ENCODE measurements around the gene PTGES3.

The PTGES3 gene

GRCh38 chr12:56716933-56717880, 29.1 kb upstream of the PTGES3 start:
- CTCF ChIA-PET, result no interaction called here
- POLR2A ChIA-PET, result interaction anchor here (1.4 to 7.1 kb wide), 4 partner anchors 9 to 81 kb away, joined by 5 to 53 read pairs (median 14); partner anchors contain the start of genes NACA and PTGES3
- no peak overlapping the region; the same call in 1 of the 2 replicates for H3K27ac ChIP-seq (ENCODE audit: extremely low read depth, low read depth, low read length)
- peaks cover 10% of the 10 kb centered on the region; the same call in 1 of the 2 replicates for H3K4me1 ChIP-seq (ENCODE audit: control insufficient read depth, insufficient read depth, low read length)
- H3K4me3 ChIP-seq (ENCODE audit: low read depth, low read length), result no peak overlapping the region
- TF ChIP-seq ZNF791 (tag by site-specific recombination; IDR thresholded peaks at IDR 0.05) (no peak), PATZ1 (tag by site-specific recombination; IDR thresholded peaks at IDR 0.05) (0 out of 2 replicates have a peak, but pooled peaks have one; percentile 19)
- H3K9me3 ChIP-seq (ENCODE audit: control insufficient read depth, insufficient read depth, low read depth, low read length), result no peaks in the 10 kb centered on the region
- H3K36me3 ChIP-seq (ENCODE audit: control insufficient read depth in 2 of 2, insufficient read depth in 1 of 2, low read length in 2 of 2), result peaks cover 42 to 86% of the 10 kb centered on the region in 2 experiments

- H3K4me3 ChIP-seq (ENCODE audit: low read depth, low read length), result no peak overlapping the region
- H3K9me3 ChIP-seq (ENCODE audit: control insufficient read depth, insufficient read depth, low read depth, low read length), result no peaks in the 10 kb centered on the region
- H3K36me3 ChIP-seq (ENCODE audit: control insufficient read depth in 2 of 2, insufficient read depth in 1 of 2, low read length in 2 of 2), result peaks cover 47 to 86% of the 10 kb centered on the region in 2 experiments
- peaks cover 6% of the 10 kb centered on the region; the same call in 1 of the 2 replicates for H3K4me1 ChIP-seq (ENCODE audit: control insufficient read depth, insufficient read depth, low read length)
- CTCF ChIA-PET, result no interaction called here
- H3K27ac ChIP-seq (ENCODE audit: extremely low read depth, low read depth, low read length), result no peak overlapping the region; the same call in 1 of the 2 replicates
- TF ChIP-seq ZNF571 (tag by site-specific recombination; IDR thresholded peaks at IDR 0.05), result no peak
- TF ChIP-seq SCRT1 (tag by site-specific recombination; IDR thresholded peaks at IDR 0.05; ENCODE audit: borderline replicate concordance), result 0 out of 2 replicates have a peak, but pooled peaks have one; percentile 28
- TF ChIP-seq SCRT2 (tag by site-specific recombination; IDR thresholded peaks at IDR 0.05), result peak; percentile 71
- POLR2A ChIA-PET, result interaction anchor here (1.4 to 7.1 kb wide), 3 partner anchors 9 to 80 kb away, joined by 6 to 53 read pairs (median 21); partner anchors contain the start of genes NACA and PTGES3
Measured at GRCh38 chr12:56716458-56716857, 28.4 kb upstream of the PTGES3 start.

DNA sequence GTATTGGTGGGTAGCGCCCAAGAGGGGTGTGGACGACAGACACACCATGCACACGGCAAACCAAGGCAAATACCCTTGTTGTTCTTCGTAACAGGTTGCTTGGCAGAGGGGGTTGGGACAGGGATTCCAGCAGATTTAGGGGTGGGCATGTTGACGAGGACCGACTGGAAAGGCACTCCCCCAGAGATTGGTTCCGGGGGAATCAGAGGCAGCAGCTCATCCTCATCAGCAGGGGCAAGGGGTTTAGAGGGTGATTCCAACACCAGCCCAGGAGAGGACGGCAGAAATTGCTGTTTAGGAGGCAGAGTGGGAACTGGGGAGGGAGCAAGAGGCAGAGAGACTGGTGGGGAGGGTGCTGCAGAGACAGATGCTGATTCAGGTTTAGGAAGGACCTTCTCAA, 27.7 kb upstream of the PTGES3 start:
- no peak for TF ChIP-seq BCL11B (tag by site-specific recombination; IDR thresholded peaks at IDR 0.05; ENCODE audit: low read depth)
- TF ChIP-seq ZNF837 (tag by site-specific recombination; IDR thresholded peaks at IDR 0.05), result no peak
- TF ChIP-seq, protein P1, sequence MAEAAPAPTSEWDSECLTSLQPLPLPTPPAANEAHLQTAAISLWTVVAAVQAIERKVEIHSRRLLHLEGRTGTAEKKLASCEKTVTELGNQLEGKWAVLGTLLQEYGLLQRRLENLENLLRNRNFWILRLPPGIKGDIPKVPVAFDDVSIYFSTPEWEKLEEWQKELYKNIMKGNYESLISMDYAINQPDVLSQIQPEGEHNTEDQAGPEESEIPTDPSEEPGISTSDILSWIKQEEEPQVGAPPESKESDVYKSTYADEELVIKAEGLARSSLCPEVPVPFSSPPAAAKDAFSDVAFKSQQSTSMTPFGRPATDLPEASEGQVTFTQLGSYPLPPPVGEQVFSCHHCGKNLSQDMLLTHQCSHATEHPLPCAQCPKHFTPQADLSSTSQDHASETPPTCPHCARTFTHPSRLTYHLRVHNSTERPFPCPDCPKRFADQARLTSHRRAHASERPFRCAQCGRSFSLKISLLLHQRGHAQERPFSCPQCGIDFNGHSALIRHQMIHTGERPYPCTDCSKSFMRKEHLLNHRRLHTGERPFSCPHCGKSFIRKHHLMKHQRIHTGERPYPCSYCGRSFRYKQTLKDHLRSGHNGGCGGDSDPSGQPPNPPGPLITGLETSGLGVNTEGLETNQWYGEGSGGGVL (tag by site-specific recombination; IDR thresholded peaks at IDR 0.05), result 0 out of 2 replicates have a peak, but pooled peaks have one; percentile 11
- TF ChIP-seq ZNF133 (tag by site-specific recombination; IDR thresholded peaks at IDR 0.05), result no peak
- peak; percentile 91 for TF ChIP-seq ZNF600 (tag by site-specific recombination; IDR thresholded peaks at IDR 0.05)

DNA sequence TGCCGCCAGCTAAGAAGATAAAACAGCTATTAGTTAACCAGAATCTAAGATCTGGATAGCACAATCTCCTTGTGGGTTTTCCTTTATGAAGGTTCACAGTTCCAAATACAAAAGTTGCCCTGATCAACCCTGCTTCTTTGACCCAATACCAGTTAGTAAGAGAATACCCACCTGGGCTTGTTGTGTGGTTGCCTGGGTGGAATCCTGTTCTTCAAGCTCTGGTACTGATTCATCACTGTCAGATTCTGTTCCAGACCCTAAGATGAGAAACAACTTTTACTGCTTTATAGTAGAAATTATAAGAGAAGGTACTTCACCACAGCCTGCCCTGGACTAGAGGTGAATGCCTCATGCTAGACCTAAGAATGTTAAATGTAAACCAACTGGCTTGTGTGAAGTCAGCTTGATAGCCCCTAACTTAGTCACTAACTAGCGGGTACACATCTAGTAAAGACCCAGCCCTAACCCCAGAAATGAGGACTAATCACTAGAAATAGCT, 26.4 kb upstream of the PTGES3 start:
- H3K4me3 ChIP-seq (ENCODE audit: low read depth, low read length), result no peak overlapping the region
- no peak for TF ChIP-seq BCL6B (tag by site-specific recombination; IDR thresholded peaks at IDR 0.05)
- no peak for TF ChIP-seq ELK4 (IDR thresholded peaks at IDR 0.05; ENCODE audit: borderline replicate concordance, low read depth, low read length)
- TF ChIP-seq ZEB2 (tag by site-specific recombination; IDR thresholded peaks at IDR 0.05), result no peak
- no peak for TF ChIP-seq ZNF211 (tag by site-specific recombination; IDR thresholded peaks at IDR 0.05; ENCODE audit: low read depth)
- H3K27ac ChIP-seq (ENCODE audit: extremely low read depth, low read depth, low read length), result no peak overlapping the region
- POLR2A ChIA-PET, result interaction anchor here (0.8 to 1.4 kb wide), 4 partner anchors 9 to 78 kb away, joined by 3 to 4 read pairs (median 3); partner anchors contain the start of gene NACA
- CTCF ChIA-PET, result interaction anchor here (0.6 kb wide), 1 partner anchor 598 kb away, joined by 3 read pairs; no protein-coding TSS in a partner anchor
- peaks cover 3% of the 10 kb centered on the region; the same call in 1 of the 2 replicates for H3K4me1 ChIP-seq (ENCODE audit: control insufficient read depth, insufficient read depth, low read length)
- no peaks in the 10 kb centered on the region for H3K9me3 ChIP-seq (ENCODE audit: control insufficient read depth, insufficient read depth, low read depth, low read length)
- peaks cover 33 to 70% of the 10 kb centered on the region in 2 experiments for H3K36me3 ChIP-seq (ENCODE audit: control insufficient read depth in 2 of 2, insufficient read depth in 1 of 2, low read length in 2 of 2)

More for the DNA sequence above, 27.7 kb upstream of the PTGES3 start:
- ChIA-PET CTCF (no interaction called here), POLR2A (interaction anchor here (0.5 to 7.1 kb wide), 4 partner anchors 10 to 79 kb away, joined by 5 to 53 read pairs (median 14); partner anchors contain the start of genes NACA and PTGES3)
- Histone ChIP-seq H3K4me1 (ENCODE audit: control insufficient read depth, insufficient read depth, low read length) (peaks cover 4% of the 10 kb centered on the region; the same call in 1 of the 2 replicates), H3K27ac (ENCODE audit: extremely low read depth, low read depth, low read length) (no peak overlapping the region), H3K9me3 (ENCODE audit: control insufficient read depth, insufficient read depth, low read depth, low read length) (no peaks in the 10 kb centered on the region), H3K36me3 (ENCODE audit: control insufficient read depth in 2 of 2, insufficient read depth in 1 of 2, low read length in 2 of 2) (peaks cover 42 to 83% of the 10 kb centered on the region in 2 experiments), H3K4me3 (ENCODE audit: low read depth, low read length) (no peak overlapping the region)
